Measurements from ENCODE around the gene NDUFAF7.

DNA sequence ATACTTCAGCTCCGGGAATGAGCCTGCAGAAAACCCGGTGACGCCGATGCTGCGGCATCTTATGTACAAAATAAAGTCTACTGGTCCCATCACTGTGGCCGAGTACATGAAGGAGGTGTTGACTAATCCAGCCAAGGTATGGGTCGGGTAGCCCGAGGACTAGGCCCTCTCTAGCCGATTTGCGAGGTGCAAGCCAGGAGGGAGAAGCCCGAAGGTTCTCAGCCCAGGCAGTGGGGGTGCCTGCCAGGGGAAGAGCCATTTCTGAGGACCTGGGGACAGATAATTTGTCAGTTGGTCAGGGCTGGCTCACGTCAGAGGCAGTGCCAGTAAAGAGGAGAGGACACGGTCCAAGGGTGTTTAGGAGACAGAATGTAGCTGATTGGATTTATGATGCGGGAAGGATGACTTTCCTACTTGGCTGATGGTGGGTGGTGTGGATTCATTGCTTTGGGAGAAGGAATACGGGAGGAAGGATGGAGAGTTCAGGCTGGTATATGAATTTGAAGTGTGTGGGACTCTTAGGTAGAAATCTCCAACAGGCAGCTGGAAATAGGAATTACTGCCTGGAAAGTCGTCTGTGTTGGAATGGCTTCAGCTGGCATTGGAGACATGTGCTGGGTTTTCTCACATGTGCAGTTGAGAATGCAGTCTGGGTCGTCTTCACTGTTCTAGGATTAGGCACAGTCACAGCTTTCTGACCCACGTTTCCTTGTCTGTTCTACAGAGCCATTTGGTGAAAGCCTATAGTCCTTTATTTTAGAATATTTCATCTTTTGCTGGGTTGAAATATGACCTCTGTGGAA is 874 bp downstream of the NDUFAF7 start:
- TF ChIP-seq, protein P1, sequence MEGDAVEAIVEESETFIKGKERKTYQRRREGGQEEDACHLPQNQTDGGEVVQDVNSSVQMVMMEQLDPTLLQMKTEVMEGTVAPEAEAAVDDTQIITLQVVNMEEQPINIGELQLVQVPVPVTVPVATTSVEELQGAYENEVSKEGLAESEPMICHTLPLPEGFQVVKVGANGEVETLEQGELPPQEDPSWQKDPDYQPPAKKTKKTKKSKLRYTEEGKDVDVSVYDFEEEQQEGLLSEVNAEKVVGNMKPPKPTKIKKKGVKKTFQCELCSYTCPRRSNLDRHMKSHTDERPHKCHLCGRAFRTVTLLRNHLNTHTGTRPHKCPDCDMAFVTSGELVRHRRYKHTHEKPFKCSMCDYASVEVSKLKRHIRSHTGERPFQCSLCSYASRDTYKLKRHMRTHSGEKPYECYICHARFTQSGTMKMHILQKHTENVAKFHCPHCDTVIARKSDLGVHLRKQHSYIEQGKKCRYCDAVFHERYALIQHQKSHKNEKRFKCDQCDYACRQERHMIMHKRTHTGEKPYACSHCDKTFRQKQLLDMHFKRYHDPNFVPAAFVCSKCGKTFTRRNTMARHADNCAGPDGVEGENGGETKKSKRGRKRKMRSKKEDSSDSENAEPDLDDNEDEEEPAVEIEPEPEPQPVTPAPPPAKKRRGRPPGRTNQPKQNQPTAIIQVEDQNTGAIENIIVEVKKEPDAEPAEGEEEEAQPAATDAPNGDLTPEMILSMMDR (IDR thresholded peaks at IDR 0.05) = no peak
- TF ChIP-seq POLR2A (IDR thresholded peaks at IDR 0.05) = no peak

Data from transverse colon (tissue), 3 donors.